ENCODE results near the gene FAM181A.
A peak's percentile ranks its signal among the peaks of the same experiment; 100 is the strongest.

The FAM181A gene

DNA sequence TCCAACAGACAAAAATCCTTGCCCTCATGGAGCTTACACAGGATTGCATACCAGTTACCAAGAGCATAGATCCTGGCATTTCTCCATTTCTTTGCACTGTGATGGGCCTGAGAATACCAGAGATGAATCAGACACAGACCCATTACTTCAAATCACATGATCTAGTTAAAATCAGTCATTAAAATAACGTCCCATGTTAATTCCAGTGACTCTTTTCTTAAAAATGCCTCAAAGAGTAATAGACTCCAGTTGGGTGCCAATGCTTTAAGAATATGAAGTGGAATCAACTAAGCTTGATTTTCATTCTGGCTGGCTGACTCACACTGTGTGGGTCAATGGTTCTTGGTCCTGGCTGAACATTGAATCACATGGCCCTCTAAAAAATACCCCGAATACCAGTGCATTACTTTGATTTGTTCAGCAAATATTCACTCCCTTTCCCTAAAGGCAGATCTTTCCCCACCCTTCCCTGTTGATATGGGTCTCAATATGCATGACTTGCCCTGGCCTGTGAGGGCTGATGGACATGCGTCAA is 38.2 kb downstream of the FAM181A start:
- no peak for DNase-seq

DNA sequence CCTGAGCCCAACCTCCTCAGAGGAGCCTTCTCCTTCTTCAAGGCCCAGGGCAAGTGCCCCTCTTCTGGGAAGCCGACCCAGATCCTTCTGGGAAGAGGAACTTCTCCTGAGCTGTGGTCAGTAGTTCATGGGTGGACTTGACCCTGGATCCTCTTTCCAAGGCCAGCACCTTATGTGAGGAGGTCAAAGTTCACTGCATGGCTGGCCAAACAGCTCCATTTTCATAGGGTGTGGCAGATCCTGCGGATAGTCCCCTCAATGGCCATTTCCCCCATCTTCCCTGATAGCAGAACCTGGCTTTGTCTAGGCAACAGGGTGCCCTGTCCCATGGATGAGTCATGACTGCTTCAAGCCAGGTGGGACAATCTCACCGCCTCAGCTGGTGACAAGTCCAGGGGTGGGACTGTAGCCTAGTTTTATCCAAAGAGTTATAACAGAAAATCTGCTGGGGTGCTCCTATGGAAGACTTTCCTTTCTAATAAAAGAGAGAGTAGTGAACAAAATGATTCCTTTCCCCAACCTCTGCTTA is 38.9 kb downstream of the FAM181A start:
- no peak for DNase-seq

DNA sequence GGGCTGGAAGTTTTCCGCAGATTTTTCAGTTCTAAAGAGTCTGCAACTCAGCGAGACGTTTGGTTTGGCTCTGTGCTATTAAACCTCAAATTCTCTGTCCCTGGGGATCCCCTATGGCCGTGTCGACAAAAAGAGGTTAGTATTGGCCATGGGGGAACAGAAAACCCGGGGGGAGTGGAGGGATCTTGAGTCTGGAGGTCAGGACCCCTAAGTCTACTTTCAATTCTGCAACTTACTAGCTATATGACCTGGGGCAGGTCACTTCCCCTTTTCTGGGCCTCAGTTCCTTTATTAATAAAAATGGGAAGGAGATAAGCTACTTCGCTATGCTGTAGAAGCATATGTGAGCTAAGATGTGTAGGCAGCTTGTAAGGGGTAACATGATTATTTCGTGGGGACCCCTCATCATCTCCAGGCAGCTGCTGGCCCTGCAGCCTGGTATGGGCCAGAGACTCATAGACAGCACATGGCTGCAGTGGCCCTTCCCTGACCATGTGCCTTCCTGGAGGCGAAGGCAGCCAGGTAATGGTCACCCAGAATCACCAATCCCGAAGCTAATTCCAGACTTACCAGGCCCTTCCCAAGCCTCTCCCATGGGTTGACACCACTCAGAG is 40.6 kb downstream of the FAM181A start:
- no peak for DNase-seq

DNA sequence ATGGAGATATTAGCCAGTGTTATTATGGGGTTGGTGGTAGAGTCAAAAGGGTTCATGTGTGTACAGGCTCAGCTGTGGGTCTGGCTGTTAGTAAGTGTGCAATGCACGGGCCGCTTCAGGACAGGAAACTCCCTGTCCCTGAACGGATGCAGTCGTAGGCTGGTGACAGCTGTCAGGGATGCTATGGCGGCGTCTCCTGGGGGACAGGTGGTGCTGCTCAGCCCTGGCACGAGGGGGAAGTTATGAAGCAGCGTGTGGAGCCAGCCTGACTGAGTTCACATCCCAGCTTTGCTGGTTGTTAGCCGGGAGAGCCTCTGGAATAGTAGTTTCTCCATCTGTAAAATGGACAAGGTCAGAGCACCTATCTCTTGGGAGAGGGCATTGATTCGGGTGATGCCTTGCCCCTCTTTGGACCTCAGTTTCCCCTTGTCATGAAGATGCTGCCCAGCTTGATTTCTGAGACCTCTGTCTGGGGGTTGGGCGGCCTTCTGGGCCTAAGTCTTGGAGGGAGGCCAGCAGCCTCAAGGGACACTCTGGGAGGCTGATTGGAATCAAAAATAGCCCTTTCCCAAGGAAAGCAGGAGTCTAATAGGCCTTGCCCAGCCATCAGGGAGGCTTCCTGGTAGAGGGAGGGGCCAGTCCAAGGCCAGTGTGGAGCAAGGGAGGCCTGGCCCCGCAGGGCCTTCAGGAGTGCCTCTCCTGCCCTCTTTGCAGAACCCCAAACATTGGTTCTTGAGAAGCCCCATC is 42.1 kb downstream of the FAM181A start:
- DNase-seq, result no peak

DNA sequence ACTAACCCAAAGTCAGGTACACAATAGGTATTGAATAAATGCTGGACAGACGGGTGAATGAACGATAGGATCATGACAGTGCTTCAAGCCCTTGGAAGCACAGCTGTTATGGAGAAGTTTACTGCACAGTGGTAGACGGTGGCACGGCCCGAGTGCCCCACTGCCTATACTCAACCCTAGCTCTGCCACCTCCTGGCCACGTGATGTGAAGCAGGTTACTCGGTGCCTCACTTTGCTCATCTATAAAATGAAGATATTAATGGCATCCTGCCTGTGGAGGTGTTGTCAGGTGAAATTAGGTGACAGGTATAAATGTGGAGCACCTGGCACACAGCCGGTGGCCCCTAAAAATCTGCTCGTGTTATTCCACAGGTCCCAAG is 43.4 kb downstream of the FAM181A start:
- DNase-seq, result peak; percentile 20

DNA sequence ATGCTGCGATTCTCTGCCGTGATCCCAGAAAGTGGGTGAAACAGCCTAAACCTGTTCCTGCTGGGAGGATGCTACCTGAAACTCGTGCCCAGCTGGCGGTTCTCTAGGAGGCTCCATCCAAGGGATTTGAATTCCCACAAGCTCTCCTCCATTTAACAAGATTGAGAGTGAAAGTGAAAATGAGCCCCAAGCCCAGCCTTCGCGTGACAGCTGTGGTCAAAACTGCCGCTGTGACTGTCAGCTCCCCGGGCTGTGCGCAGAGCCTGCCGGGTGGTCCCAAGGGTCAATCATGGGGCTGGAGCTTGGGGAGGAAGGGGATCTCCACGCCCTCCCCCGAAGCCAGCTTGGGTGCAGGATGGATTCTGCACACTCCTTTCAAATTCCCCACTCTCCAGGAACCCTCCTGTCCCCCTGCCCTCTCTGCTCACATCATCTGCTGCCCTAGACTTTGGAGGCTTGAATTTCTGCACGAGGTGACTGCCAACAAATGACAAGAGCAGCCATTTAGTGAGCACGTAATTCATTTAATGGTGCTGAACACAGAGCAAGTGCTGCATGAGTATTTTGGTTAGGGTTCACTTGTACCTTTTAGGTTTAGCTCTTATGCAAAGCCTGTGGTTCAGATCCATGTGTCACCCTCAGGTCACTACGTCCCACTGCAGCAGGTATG is 44.0 kb downstream of the FAM181A start:
- no peak for DNase-seq

DNA sequence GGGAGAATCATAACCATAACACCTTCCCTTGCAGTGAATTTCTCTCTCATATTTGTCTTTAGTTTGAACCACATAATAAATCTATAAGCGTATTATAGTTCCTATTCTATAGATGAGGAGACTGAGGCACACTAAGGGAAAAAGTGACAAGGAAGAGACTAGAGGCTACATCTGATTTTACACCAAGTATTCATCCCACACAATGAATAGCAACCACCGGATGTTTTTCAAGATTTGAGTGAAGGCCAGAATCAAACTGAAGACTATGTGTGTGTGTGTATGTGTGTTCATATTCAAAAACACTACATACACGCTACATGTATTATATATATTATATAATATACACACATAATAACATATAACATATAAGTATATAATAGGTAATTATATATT is 44.5 kb downstream of the FAM181A start:
- DNase-seq, result no peak

DNA sequence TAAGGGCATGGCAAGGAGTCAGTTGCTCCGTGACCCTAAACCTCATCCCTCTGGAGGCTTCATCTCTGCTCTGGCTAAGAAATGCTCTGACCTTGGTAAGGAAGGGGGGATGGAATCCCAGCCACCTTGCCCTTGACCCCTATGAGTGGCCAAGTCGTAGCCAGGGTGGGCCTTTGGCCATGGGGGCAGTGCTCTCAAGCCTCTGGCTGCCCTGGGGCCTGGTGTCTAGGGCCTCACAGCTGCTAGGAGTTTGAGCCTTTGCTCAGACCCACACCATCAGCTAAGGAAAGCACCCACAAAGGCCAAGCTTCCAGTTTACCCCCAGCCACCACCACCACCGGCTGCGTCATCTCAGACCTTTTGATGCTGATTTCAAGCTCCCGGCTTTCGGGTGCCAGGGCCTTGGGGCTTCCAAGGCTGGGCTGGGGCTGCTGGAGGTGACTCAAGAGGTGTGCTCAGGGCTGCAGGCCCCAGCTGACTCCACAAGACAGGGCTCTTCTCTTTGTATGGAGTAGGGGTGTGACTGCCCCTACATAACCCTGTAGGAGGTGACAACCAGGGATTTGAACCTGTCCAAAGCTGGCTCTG is 45.6 kb downstream of the FAM181A start:
- no peak for DNase-seq

DNA sequence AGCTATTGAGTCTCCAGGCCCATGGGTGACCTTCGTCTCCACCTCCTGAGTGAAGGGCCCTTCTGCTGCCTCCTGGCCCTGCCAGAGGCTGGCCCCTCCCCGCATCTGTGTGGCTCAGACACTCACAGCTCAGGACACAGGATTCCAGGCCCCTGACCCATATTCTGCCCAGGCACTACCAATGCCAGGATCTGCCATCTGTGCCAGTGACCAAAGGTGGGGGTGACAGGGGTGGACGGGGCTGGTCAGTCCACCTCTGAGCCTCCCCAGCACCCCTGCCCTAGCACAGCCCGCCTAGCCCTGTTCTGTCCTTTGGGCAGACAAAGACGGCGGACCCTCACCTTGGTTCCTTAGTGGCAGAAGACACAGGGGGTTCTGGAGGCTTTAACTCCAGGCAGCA is 46.5 kb downstream of the FAM181A start:
- DNase-seq, result no peak

DNA sequence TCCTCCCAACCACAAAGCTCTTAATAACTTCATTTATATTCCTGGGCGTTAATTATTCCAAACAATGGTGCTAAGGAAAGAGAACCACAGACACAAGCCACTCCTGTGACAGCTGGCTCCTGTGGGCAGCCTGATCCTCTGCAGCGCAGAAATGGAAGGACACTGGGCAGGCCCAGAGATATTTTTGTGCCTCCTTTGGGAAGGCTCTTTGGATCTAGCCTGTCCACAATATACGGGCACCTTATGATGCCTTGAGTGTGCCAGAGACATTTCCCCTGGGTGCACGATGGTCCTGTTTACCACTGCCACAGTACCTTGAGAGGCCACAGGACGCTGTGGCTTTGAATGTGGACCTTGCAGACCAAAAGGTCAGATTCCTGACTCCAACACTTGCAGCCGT is 47.2 kb downstream of the FAM181A start:
- no peak for DNase-seq

DNA sequence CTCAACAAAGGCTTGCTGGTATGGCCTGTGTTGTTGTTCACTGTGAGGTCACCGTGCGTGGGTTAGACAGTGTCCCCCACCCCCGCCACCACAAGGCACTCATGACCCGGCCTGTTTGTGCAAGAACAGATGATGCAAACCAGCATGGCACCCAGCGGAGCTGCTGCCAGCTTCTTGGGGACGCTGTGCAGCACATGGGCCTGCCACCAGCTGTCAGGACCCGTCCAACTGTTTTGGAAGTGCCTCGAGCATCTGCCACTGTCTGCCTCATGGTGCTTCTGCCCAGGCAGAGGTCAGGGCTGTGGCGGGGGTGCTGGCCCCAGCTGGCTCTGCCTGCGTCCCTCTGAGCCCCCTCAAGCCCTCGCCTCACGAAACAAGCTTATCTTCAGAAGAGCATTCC is 47.7 kb downstream of the FAM181A start:
- DNase-seq, result no peak

DNA sequence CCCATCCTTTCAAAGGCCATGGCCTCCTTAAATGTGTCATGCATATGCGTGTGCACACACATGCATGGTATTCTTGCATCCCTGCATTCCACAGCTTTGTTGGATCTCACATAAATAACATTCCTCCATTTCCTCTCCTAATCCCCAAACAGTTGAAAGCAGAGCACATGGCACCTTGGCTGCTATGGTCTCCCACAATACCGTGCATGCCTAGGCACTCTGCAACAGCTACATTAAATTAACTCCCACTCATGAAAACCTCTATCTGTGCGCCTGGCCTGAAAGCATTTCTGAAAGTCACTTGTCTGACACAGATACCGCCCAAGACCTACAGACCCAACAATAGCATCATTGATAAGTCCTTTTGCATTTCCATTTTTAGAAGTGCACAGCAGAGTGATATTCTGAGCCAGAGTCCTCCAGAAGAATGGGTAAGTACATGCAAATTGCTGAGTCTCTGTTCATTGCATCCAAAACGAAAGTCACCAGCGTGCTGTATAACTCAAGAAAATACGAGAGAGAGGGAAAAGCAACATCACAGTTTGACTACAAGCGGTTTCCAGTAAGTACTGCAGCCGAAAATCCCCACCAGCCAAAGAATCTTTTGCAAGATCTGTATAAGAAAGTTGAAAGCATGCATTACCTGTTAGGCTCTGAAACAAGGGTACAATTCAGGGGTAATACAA is 48.8 kb downstream of the FAM181A start:
- DNase-seq, result no peak

DNA sequence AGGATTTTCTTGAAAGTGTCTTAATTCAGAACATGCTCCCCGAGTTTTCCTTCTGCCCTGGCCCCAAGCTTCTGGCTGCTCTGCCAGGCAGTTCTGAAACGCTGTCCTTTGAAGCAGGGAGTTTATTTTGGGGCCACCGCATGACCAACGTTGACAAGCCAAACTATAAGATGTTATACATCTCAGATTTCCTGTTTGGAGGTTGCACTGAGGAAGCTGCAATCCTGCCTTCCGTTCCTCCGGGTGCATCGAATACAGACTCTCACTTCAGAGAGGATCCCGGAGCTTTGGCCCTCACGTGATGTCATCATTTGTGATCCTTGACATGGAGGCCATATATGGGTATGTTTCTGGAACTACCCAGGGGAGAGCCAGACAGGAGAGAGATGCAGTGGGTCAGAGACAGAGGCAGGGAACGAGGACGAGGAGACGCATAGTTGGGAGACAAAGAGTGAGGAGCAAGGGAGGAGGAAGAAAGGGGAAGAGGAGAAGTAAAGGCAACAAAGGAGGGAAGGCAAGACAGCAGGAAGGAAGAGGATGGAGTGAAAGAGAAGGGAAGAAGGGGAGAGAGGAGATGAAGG is 49.4 kb downstream of the FAM181A start, which contains the start of gene ASB2:
Gene ASB2, minus strand, starts transcription at position 94 of the 581 bp plus-strand sequence. CDS start 12,031 bp downstream, outside the sequence.
- no peak for DNase-seq

DNA sequence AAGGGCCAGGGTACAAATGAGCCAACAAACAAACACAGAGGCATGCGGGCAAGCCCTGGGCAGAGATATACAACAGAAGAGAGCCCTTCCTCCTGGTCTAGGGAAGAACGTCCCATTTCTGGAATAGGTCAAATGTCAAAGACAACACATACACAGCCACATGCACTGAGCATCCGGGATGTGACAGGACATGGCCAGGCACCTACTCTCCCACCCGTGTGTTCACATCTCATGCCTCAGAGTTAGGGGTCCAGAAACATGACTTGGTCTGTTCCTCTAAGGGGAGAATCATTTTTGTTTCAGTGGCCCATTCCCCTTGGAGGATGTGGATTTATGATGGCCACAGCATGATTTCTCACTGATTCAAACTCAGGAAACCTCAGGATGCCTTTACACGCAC is 50.0 kb downstream of the FAM181A start:
- DNase-seq, result no peak

DNA sequence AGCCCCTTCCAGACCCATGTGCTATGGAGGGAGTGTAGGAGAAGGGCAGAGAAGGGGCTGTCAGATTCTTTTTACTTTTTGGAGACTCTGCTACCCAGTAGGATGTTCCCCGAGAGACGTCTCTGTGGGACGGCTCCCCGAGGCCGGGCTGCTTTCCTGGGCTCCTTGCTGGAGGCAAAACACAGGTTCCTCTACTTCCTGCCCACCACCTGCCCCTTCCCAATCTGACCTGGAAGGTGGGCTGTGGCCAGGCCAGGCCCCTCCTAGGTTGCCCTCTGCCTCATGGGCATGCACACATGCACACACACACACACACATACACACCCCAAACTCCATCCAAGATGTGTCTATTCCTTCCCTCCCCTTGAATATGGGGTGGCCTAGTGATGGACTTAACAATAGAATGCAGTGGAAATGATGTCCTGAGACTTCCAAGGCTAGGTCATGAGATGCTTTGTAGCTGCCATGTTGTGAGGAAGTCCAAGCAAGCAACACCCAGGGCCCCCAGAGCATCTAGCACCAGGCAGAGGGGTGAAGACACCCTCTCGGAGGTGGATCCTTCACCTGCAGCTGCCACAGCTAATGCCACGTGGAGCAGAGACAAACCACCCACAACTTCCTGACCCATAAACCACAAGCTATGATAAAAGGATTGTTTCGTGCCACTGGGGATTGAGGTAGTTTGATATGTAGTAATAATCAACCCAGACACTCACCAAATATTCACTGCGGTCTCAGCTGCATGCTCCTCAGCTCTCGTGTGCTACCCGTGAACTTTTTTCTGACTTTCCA is 50.8 kb downstream of the FAM181A start:
- DNase-seq, result no peak

DNA sequence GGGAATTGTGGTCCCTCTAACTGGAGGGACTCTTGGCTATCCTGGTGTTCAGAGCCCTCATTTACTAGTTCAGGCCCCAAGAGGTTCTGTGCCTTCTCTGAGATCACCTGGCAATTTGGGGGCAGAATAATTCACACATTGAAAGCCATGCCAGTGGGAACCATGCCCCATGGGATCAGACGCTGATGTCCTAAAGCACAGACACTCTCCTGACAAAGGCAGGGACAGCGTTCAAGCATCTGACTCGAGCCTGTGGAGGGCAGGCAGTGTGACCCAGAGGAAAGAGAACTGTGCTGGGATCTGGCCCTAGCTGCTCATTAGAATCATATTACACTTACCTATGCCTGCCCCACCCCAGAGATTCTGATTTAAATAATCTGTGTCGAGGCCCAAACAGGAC is 51.6 kb downstream of the FAM181A start:
- DNase-seq, result no peak
